Ovary (tissue), 3 donors: ENCODE results near the gene CALD1.

Experiments
- EP300 ChIP-seq: sonication (generic); formaldehyde crosslinking; IDR thresholded peaks from one replicate; pipeline ENCODE4 v1.6.1; 2017; ENCODE audit warnings: antibody characterized with exemption
- POLR2A ChIP-seq: fragments of 450-650 bp; IDR thresholded peaks from one replicate; pipeline ENCODE4 v1.6.1; 2017; ENCODE audit warnings: antibody characterized with exemption, mild to moderate bottlenecking, moderate library complexity
- TF ChIP-seq, protein P1 (sequence below), 3 donors: fragments of 450-650 bp in 2 of 3; fragments of 200-600 bp in 1 of 3; IDR thresholded peaks; one replicate each; pipeline versions ENCODE4 v1.5.1 to v1.8.0; 2016 to 2022; ENCODE audit warnings: antibody characterized with exemption in 3 of 3, mild to moderate bottlenecking in 1 of 3
- donor health status: DM: no; HTN: no; CAD: no.

- TF ChIP-seq, protein P1, sequence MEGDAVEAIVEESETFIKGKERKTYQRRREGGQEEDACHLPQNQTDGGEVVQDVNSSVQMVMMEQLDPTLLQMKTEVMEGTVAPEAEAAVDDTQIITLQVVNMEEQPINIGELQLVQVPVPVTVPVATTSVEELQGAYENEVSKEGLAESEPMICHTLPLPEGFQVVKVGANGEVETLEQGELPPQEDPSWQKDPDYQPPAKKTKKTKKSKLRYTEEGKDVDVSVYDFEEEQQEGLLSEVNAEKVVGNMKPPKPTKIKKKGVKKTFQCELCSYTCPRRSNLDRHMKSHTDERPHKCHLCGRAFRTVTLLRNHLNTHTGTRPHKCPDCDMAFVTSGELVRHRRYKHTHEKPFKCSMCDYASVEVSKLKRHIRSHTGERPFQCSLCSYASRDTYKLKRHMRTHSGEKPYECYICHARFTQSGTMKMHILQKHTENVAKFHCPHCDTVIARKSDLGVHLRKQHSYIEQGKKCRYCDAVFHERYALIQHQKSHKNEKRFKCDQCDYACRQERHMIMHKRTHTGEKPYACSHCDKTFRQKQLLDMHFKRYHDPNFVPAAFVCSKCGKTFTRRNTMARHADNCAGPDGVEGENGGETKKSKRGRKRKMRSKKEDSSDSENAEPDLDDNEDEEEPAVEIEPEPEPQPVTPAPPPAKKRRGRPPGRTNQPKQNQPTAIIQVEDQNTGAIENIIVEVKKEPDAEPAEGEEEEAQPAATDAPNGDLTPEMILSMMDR (IDR thresholded peaks at IDR 0.05): no peak
- TF ChIP-seq POLR2A (no peak), EP300 (no peak)
Observed at GRCh38 chr7:134999136-134999535, 219.7 kb downstream of the CALD1 start.
